NT2/D1 (cell line): ENCODE results near the gene MED13.

Experiments
- DNase-seq: peaks from one replicate; pipeline ENCODE4 v3.0.0-alpha.2; 2011; ENCODE audit warnings: low read depth, low spot score
- H3K27me3 ChIP-seq: 2 replicates; pipeline ENCODE4 v1.6.0; 2011; ENCODE audit warnings: mild to moderate bottlenecking; ENCODE audit not compliant: insufficient read length, insufficient read depth
- H3K36me3 ChIP-seq: 2 replicates; pipeline ENCODE4 v1.6.1; 2011; ENCODE audit warnings: mild to moderate bottlenecking, low read length, mixed read lengths; ENCODE audit not compliant: insufficient read depth, insufficient read length
- H3K4me1 ChIP-seq: 2 replicates; pipeline ENCODE4 v1.5.1; 2011; ENCODE audit not compliant: insufficient read depth, insufficient read length
- H3K4me3 ChIP-seq: 2 replicates; pipeline ENCODE4 v1.5.1; 2011; ENCODE audit warnings: low read depth; ENCODE audit not compliant: insufficient read length
- H3K9ac ChIP-seq: 2 replicates; pipeline ENCODE4 v1.6.0; 2011; ENCODE audit warnings: low read depth; ENCODE audit not compliant: insufficient read length
- H3K9me3 ChIP-seq: 2 replicates; pipeline ENCODE4 v1.5.1; 2011; ENCODE audit warnings: mild to moderate bottlenecking, low read length; ENCODE audit not compliant: insufficient read depth
- SUZ12 ChIP-seq: IDR thresholded peaks from 2 replicates; pipeline ENCODE4 v1.6.1; 2011; ENCODE audit not compliant: insufficient read length, insufficient read depth; ENCODE audit errors: extremely low read depth
- YY1 ChIP-seq: IDR thresholded peaks from 2 replicates; pipeline ENCODE4 v1.6.1; 2011; ENCODE audit not compliant: insufficient read length, insufficient read depth
- ZNF274 ChIP-seq: IDR thresholded peaks from 2 replicates; pipeline ENCODE4 v1.6.1; 2011; ENCODE audit warnings: mild to moderate bottlenecking, low read depth, low read length

The MED13 gene

DNA sequence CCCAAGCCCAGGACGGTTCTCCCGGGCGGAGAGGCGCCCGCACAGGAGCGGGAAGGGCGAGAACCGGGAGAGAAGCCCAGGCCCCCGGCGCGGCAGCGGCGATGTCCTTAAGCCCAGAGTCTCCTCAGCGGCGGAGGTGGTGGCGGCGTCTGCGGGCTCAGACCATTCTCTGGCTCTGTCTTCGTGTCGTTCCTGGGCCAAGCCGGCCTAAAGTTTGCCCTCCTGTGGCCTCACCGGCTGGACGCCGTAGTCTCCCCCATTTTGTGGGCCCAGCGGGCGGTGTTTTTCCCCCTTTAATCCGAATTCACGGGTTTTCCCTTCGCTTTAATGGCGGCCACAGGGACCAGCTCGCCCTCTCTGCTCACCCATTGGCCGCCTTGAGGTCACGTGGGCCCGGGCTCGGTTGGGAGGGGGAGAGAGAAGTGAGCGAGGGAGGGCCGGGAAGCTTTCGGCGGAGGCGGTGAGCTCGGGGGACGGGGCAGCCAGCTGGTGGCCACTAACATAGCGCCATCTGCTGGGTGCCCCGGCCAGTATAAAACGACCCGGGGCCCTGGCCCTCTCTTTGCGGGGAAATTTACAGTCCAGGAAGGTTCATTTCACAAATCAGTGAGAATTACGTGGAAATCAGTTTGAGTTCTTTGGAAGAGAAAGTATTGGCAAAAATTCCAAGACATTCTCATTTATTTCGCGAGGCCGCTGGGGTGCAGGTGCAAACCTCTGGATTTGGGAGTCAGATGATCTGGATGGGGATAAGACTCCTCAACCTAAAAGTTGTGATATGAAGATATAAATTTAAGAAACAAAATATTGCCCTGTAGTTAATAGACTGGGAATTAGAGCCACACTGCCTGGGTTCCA is 762 bp upstream of the MED13 start:
- Histone ChIP-seq H3K36me3 (peaks cover 31% of the 10 kb centered on the region), H3K4me3 (peak overlapping the region; percentile 93), H3K27me3 (peaks cover 6% of the 10 kb centered on the region), H3K9me3 (no peaks in the 10 kb centered on the region), H3K4me1 (no peaks in the 10 kb centered on the region), H3K9ac (peak overlapping the region; percentile 99)
- peak; percentile 94 for DNase-seq
- TF ChIP-seq YY1 (peak; percentile 77), ZNF274 (no peak)

DNA sequence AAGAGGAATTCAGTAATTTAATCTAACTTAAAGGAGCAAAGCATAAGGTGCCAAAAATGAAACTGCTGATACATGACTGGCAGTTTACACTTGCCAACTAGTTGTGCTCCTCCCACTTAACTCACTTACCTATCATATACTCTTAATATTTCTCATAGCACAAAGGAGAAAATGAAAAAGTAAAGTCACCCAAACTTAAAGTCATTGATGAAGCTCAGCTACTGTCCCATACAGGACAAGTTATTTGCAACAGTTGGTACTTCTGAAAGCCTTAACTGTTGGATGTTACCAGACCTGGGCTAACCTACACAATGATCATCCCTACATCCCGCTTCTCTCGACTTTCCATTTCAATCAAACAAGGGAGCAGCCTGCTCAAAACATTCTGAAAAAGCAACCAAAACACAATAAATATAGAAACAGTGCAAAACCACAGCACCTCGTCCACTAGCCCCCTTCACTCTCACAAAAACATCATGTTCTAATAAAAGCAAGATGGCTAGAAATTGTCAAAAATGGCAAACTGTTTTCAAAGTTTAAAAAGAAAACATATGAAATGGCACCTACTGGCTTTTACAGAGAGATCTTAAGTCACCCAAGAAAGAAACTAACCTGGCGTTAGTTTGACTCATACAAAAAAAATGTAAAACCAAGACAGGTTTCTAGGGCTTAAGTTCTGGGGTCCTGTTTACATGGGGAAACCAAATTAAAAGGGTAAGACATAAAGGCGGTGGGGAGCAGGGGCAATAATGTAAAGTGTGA is 868 bp downstream of the MED13 start:
- peaks cover 6% of the 10 kb centered on the region for H3K27me3 ChIP-seq
- no peaks in the 10 kb centered on the region for H3K9me3 ChIP-seq
- H3K4me3 ChIP-seq, result peak overlapping the region; percentile 75
- peak overlapping the region; percentile 75 for H3K9ac ChIP-seq
- H3K36me3 ChIP-seq, result peaks cover 44% of the 10 kb centered on the region
- H3K4me1 ChIP-seq, result no peaks in the 10 kb centered on the region
- TF ChIP-seq SUZ12 (no peak), YY1 (no peak), ZNF274 (no peak)
- no peak for DNase-seq

DNA sequence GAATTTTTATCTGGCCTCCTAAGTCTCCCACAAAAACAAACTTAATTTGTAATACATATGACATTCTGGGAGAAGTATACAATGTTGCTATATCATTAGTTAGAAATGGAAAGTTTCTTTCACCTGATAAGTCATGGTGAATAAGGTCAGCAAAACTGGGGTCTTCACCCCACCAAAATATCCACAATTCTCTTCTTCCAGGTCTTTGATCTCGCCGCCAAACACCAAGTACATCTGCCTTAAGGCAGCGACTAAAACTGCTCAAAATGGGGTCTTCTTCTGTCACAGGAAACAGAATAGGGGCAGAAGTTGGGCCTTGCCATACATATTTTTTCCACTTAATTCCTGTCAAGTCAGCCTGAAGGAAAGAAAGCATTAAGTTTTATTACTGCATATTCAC is 2.1 kb downstream of the MED13 start:
- H3K27me3 ChIP-seq, result peaks cover 6% of the 10 kb centered on the region
- peaks cover 51% of the 10 kb centered on the region for H3K36me3 ChIP-seq
- H3K4me3 ChIP-seq, result peak overlapping the region; percentile 75
- TF ChIP-seq YY1, result no peak
- no peak for TF ChIP-seq SUZ12
- no peak for TF ChIP-seq ZNF274
- no peak for DNase-seq
- no peaks in the 10 kb centered on the region for H3K9me3 ChIP-seq
- peak overlapping the region; percentile 24 for H3K9ac ChIP-seq
- H3K4me1 ChIP-seq, result no peaks in the 10 kb centered on the region

DNA sequence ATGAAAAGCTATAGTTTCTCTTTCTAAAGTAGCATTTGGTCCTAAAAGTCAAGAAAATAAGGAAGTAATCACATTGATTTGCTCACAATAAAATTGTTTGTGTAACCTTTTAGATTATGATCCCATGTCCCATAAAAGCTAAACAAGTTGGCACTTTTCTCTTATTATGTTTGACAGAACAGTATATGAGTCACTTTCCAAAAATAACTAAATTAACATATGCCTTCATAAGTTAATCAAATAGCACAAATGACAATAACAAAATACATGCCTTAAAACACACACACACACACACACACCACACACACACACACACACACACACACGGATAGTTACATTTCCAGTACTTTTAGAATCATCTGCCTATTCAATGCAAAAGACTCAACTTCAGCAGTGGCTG is 2.8 kb downstream of the MED13 start:
- no peaks in the 10 kb centered on the region for H3K4me1 ChIP-seq
- H3K9ac ChIP-seq, result no peak overlapping the region
- TF ChIP-seq YY1 (no peak), SUZ12 (no peak), ZNF274 (no peak)
- DNase-seq, result no peak
- no peak overlapping the region for H3K4me3 ChIP-seq
- no peaks in the 10 kb centered on the region for H3K9me3 ChIP-seq
- peaks cover 6% of the 10 kb centered on the region for H3K27me3 ChIP-seq
- peaks cover 57% of the 10 kb centered on the region for H3K36me3 ChIP-seq

DNA sequence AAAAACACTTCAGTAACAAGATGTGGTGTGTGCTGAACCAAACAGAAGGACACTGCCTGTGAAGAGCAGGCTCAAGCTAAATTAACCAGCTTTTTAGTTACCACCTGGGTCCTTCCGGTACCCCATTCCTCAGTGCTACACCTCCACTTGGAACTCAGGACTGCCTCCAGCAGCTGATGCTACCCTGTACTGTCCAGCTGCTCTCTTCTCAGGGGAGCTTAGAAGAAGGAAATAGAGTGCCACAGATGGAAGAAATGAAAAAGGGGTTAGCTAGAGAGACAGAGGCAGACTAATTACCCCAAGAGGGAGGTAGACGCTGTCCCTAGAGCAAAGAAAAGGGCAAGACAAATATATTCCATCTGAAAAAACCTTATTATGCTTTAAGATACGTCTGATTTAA is 5.7 kb downstream of the MED13 start:
- H3K4me3 ChIP-seq, result no peak overlapping the region
- TF ChIP-seq YY1, result no peak
- H3K27me3 ChIP-seq, result no peaks in the 10 kb centered on the region
- no peak overlapping the region for H3K9ac ChIP-seq
- peaks cover 79% of the 10 kb centered on the region for H3K36me3 ChIP-seq
- no peak for DNase-seq
- H3K9me3 ChIP-seq, result no peaks in the 10 kb centered on the region
- no peaks in the 10 kb centered on the region for H3K4me1 ChIP-seq

DNA sequence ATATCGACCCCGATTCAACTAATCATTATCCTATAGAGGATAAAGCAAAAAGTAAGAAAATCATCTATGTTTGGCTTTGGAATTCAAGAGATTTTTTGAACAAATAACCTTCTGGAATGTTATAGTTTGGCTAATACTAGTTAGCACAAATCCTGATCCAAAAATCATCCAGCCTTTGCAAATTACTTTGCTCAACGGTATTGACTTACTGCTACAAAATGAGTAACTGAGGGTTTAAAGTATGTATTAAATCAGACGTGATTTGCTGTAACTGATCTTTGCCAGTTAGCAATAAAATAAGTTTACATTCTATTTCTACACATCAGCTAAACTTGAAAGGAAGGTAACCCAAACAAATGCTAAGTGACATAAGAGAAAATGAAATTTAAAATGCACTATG is 6.5 kb downstream of the MED13 start:
- TF ChIP-seq SUZ12, result no peak
- no peak for TF ChIP-seq ZNF274
- no peaks in the 10 kb centered on the region for H3K27me3 ChIP-seq
- no peak for DNase-seq
- no peaks in the 10 kb centered on the region for H3K4me1 ChIP-seq
- H3K9ac ChIP-seq, result no peak overlapping the region
- peaks cover 75% of the 10 kb centered on the region for H3K36me3 ChIP-seq
- H3K9me3 ChIP-seq, result no peaks in the 10 kb centered on the region
- H3K4me3 ChIP-seq, result no peak overlapping the region

DNA sequence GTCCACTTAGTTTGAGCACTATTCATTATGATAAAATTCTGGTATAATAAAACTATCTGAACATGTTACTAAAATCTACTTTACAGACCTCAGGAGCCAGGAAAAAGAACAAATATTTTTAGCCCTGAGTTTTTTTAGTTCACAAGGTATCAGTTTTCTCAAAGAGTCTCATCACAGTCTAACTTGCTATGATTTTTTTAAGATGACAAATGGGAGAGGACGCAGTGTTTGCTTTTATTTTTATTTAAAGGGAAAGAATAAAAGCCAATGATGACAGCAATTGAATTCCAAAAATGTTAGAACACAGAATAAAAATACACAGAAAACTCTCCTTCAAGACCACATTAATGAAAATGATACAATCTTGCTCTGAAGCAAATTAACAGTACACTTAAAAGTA is 7.4 kb downstream of the MED13 start:
- H3K27me3 ChIP-seq, result no peaks in the 10 kb centered on the region
- H3K36me3 ChIP-seq, result peaks cover 74% of the 10 kb centered on the region
- no peak overlapping the region for H3K9ac ChIP-seq
- no peaks in the 10 kb centered on the region for H3K9me3 ChIP-seq
- H3K4me3 ChIP-seq, result no peak overlapping the region
- DNase-seq, result no peak
- H3K4me1 ChIP-seq, result no peaks in the 10 kb centered on the region
- TF ChIP-seq SUZ12, result no peak
- no peak for TF ChIP-seq YY1
- no peak for TF ChIP-seq ZNF274
